ENCODE results near the gene TFCP2.

TFCP2 gene

GRCh38 chr12:51217133-51217967 lies 44.4 kb upstream of the TFCP2 start:
- Histone ChIP-seq H3K4me3 (ENCODE audit: insufficient read depth in 1 of 2, low read depth in 1 of 2, low read length in 2 of 2) (peak overlapping the region; percentile 77 to 92), H2AFZ (ENCODE audit: low read depth, low read length) (peak overlapping the region; percentile 51), H4K91ac (ENCODE audit: low read length) (peak overlapping the region; percentile 68), H3K14ac (ENCODE audit: low read length in 2 of 2) (peak overlapping the region; percentile 56 to 92), H2AK5ac (ENCODE audit: low read length, severe bottlenecking) (no peak overlapping the region), H3K18ac (ENCODE audit: low read depth in 1 of 2, low read length in 2 of 2) (peak overlapping the region; percentile 82 to 86), H3K27ac (ENCODE audit: low read length, poor library complexity, severe bottlenecking) (no peak overlapping the region), H2BK5ac (ENCODE audit: low read depth, low read length, poor library complexity, severe bottlenecking) (peak overlapping the region; percentile 51), H2BK12ac (ENCODE audit: low read length in 2 of 2) (peak overlapping the region in 1 of 2 experiments; percentile 71), H3K4me1 (ENCODE audit: control insufficient read depth, insufficient read depth, low read depth, low read length) (peaks cover 7% of the 10 kb centered on the region), H3K9me3 (ENCODE audit: control insufficient read depth, low read length) (no peaks in the 10 kb centered on the region), H3K27me3 (ENCODE audit: control insufficient read depth in 1 of 2, insufficient read depth in 1 of 2, low read length in 2 of 2) (no peaks in the 10 kb centered on the region), H3K4me2 (ENCODE audit: low read length, poor library complexity, severe bottlenecking) (peak overlapping the region; percentile 72), H3K23ac (ENCODE audit: low read length in 2 of 2) (peak overlapping the region in 1 of 2 experiments; percentile 59), H3K36me3 (ENCODE audit: control insufficient read depth in 1 of 2, insufficient read depth in 2 of 2, low read depth in 1 of 2, low read length in 2 of 2) (no peaks in the 10 kb centered on the region), H4K8ac (ENCODE audit: low read length) (peak overlapping the region; percentile 75), H2BK15ac (ENCODE audit: low read depth, poor library complexity, severe bottlenecking) (peak overlapping the region; percentile 53), H3K4ac (ENCODE audit: low read depth in 1 of 2, low read length in 2 of 2) (peak overlapping the region; percentile 3 to 94), H2BK120ac (ENCODE audit: low read depth, low read length) (peak overlapping the region; percentile 98), H3K9ac (ENCODE audit: low read length) (peak overlapping the region; percentile 95), H3K79me1 (replicated peaks; ENCODE audit: low read length, poor library complexity, severe bottlenecking) (no peaks in the 10 kb centered on the region)
- 3% methylated on average over 39 of the region's 81 CpGs for WGBS
- DNase-seq: peak; percentile 44

DNA sequence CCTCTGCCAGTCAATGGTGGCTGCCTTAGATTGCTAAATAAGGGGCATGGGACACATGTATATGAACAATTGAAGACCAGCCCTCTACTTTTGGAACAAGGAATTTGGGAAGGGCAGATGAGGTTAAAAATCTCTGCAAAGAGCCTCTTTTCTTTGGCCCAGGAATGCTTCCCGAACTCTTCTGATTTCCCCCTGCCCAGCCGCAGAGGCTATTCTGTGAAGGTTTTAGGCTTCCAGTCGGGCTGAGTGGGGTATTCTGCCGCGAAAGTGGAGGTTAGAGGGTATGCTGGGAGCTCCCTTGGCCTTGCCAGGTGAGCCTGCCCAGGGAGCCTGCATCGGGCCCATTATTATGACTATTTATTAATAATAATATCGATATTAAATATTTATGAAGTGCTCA lies 43.7 kb upstream of the TFCP2 start:
- H3K4me2 ChIP-seq (ENCODE audit: low read length, poor library complexity, severe bottlenecking): peak overlapping the region; percentile 72
- H4K8ac ChIP-seq (ENCODE audit: low read length): no peak overlapping the region
- H3K4ac ChIP-seq (ENCODE audit: low read depth in 1 of 2, low read length in 2 of 2): peak overlapping the region in 1 of 2 experiments; percentile 37
- H2AFZ ChIP-seq (ENCODE audit: low read depth, low read length): no peak overlapping the region
- H2BK15ac ChIP-seq (ENCODE audit: low read depth, poor library complexity, severe bottlenecking): no peak overlapping the region
- no peak overlapping the region for H2BK120ac ChIP-seq (ENCODE audit: low read depth, low read length)
- DNase-seq: no peak
- peak overlapping the region; percentile 87 for H3K9ac ChIP-seq (ENCODE audit: low read length)
- no peaks in the 10 kb centered on the region for H3K27me3 ChIP-seq (ENCODE audit: control insufficient read depth in 1 of 2, insufficient read depth in 1 of 2, low read length in 2 of 2)
- H3K9me3 ChIP-seq (ENCODE audit: control insufficient read depth, low read length): no peaks in the 10 kb centered on the region
- 72% methylated on average over 3 of the region's 7 CpGs for WGBS
- H2BK12ac ChIP-seq (ENCODE audit: low read length in 2 of 2): no peak overlapping the region
- no peaks in the 10 kb centered on the region for H3K36me3 ChIP-seq (ENCODE audit: control insufficient read depth in 1 of 2, insufficient read depth in 2 of 2, low read depth in 1 of 2, low read length in 2 of 2)
- no peak overlapping the region for H3K14ac ChIP-seq (ENCODE audit: low read length in 2 of 2)
- no peak overlapping the region for H2AK5ac ChIP-seq (ENCODE audit: low read length, severe bottlenecking)
- no peaks in the 10 kb centered on the region for H3K79me1 ChIP-seq (replicated peaks; ENCODE audit: low read length, poor library complexity, severe bottlenecking)
- H3K27ac ChIP-seq (ENCODE audit: low read length, poor library complexity, severe bottlenecking): no peak overlapping the region
- peak overlapping the region in 1 of 2 experiments; percentile 78 for H3K4me3 ChIP-seq (ENCODE audit: insufficient read depth in 1 of 2, low read depth in 1 of 2, low read length in 2 of 2)
- H2BK5ac ChIP-seq (ENCODE audit: low read depth, low read length, poor library complexity, severe bottlenecking): no peak overlapping the region
- no peak overlapping the region for H3K23ac ChIP-seq (ENCODE audit: low read length in 2 of 2)
- H3K18ac ChIP-seq (ENCODE audit: low read depth in 1 of 2, low read length in 2 of 2): peak overlapping the region in 1 of 2 experiments; percentile 21
- H4K91ac ChIP-seq (ENCODE audit: low read length): no peak overlapping the region
- H3K4me1 ChIP-seq (ENCODE audit: control insufficient read depth, insufficient read depth, low read depth, low read length): peaks cover 7% of the 10 kb centered on the region

- Histone ChIP-seq H3K23ac (ENCODE audit: low read length in 2 of 2) (no peak overlapping the region), H3K36me3 (ENCODE audit: control insufficient read depth in 1 of 2, insufficient read depth in 2 of 2, low read depth in 1 of 2, low read length in 2 of 2) (peaks cover 2 to 4% of the 10 kb centered on the region in 2 experiments), H3K4me2 (ENCODE audit: low read length, poor library complexity, severe bottlenecking) (no peak overlapping the region), H3K18ac (ENCODE audit: low read depth in 1 of 2, low read length in 2 of 2) (no peak overlapping the region), H3K9ac (ENCODE audit: low read length) (no peak overlapping the region), H2BK120ac (ENCODE audit: low read depth, low read length) (no peak overlapping the region), H4K8ac (ENCODE audit: low read length) (no peak overlapping the region), H4K91ac (ENCODE audit: low read length) (no peak overlapping the region), H2BK15ac (ENCODE audit: low read depth, poor library complexity, severe bottlenecking) (no peak overlapping the region), H3K9me3 (ENCODE audit: control insufficient read depth, low read length) (no peaks in the 10 kb centered on the region), H2AK5ac (ENCODE audit: low read length, severe bottlenecking) (no peak overlapping the region), H3K27ac (ENCODE audit: low read length, poor library complexity, severe bottlenecking) (no peak overlapping the region), H3K14ac (ENCODE audit: low read length in 2 of 2) (no peak overlapping the region), H3K27me3 (ENCODE audit: control insufficient read depth in 1 of 2, insufficient read depth in 1 of 2, low read length in 2 of 2) (no peaks in the 10 kb centered on the region), H3K4ac (ENCODE audit: low read depth in 1 of 2, low read length in 2 of 2) (no peak overlapping the region), H3K4me1 (ENCODE audit: control insufficient read depth, insufficient read depth, low read depth, low read length) (peaks cover 7% of the 10 kb centered on the region), H2AFZ (ENCODE audit: low read depth, low read length) (no peak overlapping the region), H3K79me1 (replicated peaks; ENCODE audit: low read length, poor library complexity, severe bottlenecking) (no peaks in the 10 kb centered on the region), H2BK5ac (ENCODE audit: low read depth, low read length, poor library complexity, severe bottlenecking) (no peak overlapping the region), H2BK12ac (ENCODE audit: low read length in 2 of 2) (no peak overlapping the region), H3K4me3 (ENCODE audit: insufficient read depth in 1 of 2, low read depth in 1 of 2, low read length in 2 of 2) (no peak overlapping the region)
- DNase-seq: no peak
- WGBS: 96% methylated on average over 5 of the region's 5 CpGs
Observed at GRCh38 chr12:51214895-51215294, 42.0 kb upstream of the TFCP2 start.

- Histone ChIP-seq H3K9me3 (ENCODE audit: control insufficient read depth, low read length) (no peaks in the 10 kb centered on the region), H3K27ac (ENCODE audit: low read length, poor library complexity, severe bottlenecking) (no peak overlapping the region), H3K4ac (ENCODE audit: low read depth in 1 of 2, low read length in 2 of 2) (no peak overlapping the region), H4K91ac (ENCODE audit: low read length) (no peak overlapping the region), H2AK5ac (ENCODE audit: low read length, severe bottlenecking) (no peak overlapping the region), H3K4me3 (ENCODE audit: insufficient read depth in 1 of 2, low read depth in 1 of 2, low read length in 2 of 2) (no peak overlapping the region), H3K9ac (ENCODE audit: low read length) (no peak overlapping the region), H3K4me2 (ENCODE audit: low read length, poor library complexity, severe bottlenecking) (no peak overlapping the region), H3K18ac (ENCODE audit: low read depth in 1 of 2, low read length in 2 of 2) (no peak overlapping the region), H3K36me3 (ENCODE audit: control insufficient read depth in 1 of 2, insufficient read depth in 2 of 2, low read depth in 1 of 2, low read length in 2 of 2) (peaks cover 5 to 10% of the 10 kb centered on the region in 2 experiments), H2BK5ac (ENCODE audit: low read depth, low read length, poor library complexity, severe bottlenecking) (no peak overlapping the region), H2BK15ac (ENCODE audit: low read depth, poor library complexity, severe bottlenecking) (no peak overlapping the region), H3K79me1 (replicated peaks; ENCODE audit: low read length, poor library complexity, severe bottlenecking) (no peaks in the 10 kb centered on the region), H3K4me1 (ENCODE audit: control insufficient read depth, insufficient read depth, low read depth, low read length) (no peaks in the 10 kb centered on the region), H4K8ac (ENCODE audit: low read length) (no peak overlapping the region), H3K14ac (ENCODE audit: low read length in 2 of 2) (no peak overlapping the region), H2BK12ac (ENCODE audit: low read length in 2 of 2) (no peak overlapping the region), H2AFZ (ENCODE audit: low read depth, low read length) (no peak overlapping the region), H2BK120ac (ENCODE audit: low read depth, low read length) (no peak overlapping the region), H3K27me3 (ENCODE audit: control insufficient read depth in 1 of 2, insufficient read depth in 1 of 2, low read length in 2 of 2) (no peaks in the 10 kb centered on the region), H3K23ac (ENCODE audit: low read length in 2 of 2) (no peak overlapping the region)
- DNase-seq: no peak
- WGBS: 86% methylated on average over 2 of the region's 2 CpGs
Observed at GRCh38 chr12:51210690-51211395, 37.9 kb upstream of the TFCP2 start.
